ENCODE data around the gene NKX6-1.

Gene NKX6-1

DNA sequence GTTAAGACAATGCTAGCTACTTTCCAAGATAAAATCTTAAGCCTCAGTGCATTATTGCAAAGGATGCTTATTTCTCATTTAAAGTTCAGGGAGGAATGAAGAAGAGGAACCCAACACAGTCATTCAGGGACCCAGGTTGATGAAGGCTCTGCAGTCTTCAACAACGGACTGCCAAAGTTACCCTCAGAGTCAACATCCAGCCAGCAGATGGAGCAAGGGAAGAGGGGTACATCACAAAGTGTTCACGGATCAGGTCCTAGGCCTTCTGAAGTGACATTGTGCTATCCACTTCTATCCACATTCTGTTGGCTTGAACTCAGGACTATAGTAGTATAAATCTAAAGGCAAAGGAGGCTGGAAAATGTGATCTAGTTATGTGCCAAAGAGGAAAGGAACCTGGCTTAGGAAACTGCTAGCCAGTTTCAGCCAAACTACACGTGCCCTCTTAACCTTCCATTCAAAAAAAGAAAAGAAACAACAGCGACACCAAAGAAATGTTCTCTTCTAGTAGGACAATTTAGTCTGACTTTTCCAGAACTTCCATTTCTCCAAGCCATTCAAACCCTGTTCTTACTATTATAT, 28.8 kb downstream of the NKX6-1 start:
- Mint-ChIP-seq H3K9me3 (no peaks in the 10 kb centered on the region), H3K4me1 (no peaks in the 10 kb centered on the region), H3K4me3 (no peak overlapping the region), H3K27me3 (ENCODE audit: low read depth, poor library complexity) (peaks cover 18% of the 10 kb centered on the region), H3K36me3 (ENCODE audit: low read depth) (no peaks in the 10 kb centered on the region), H3K27ac (no peak overlapping the region)
- DNase-seq: no peak
- no peak for TF ChIP-seq CTCF (IDR thresholded peaks at IDR 0.05)

- Mint-ChIP-seq H3K4me3 (no peak overlapping the region), H3K27ac (no peak overlapping the region), H3K27me3 (ENCODE audit: low read depth, poor library complexity) (peaks cover 15% of the 10 kb centered on the region), H3K9me3 (peaks cover 5% of the 10 kb centered on the region), H3K4me1 (no peaks in the 10 kb centered on the region), H3K36me3 (ENCODE audit: low read depth) (no peaks in the 10 kb centered on the region)
- no peak for TF ChIP-seq CTCF (IDR thresholded peaks at IDR 0.05)
- no peak for DNase-seq
These were observed 31.5 kb downstream of the NKX6-1 start for GRCh38 chr4:84467601-84468000.

DNA sequence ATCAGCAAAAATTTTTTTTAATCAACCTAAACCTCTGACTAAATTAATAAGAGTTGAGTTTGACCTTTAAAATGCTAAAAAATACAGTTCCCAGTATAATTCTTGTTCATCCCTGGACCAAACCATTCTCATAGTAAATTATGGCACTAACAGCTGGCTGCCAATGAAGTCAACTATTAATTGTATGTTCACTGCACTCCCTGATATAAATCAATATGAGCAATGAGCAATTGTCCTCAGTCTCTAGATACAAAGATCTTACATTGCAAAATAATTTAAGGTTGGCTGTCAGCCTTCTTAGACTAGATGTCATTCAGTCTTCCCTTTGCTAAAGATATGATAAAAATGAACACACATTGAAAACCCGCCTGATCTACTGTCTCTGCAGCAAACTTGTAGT, 39.3 kb downstream of the NKX6-1 start:
- H3K4me1 Mint-ChIP-seq: peaks cover 13% of the 10 kb centered on the region
- no peak for TF ChIP-seq CTCF (IDR thresholded peaks at IDR 0.05)
- no peaks in the 10 kb centered on the region for H3K36me3 Mint-ChIP-seq (ENCODE audit: low read depth)
- H3K27me3 Mint-ChIP-seq (ENCODE audit: low read depth, poor library complexity): no peaks in the 10 kb centered on the region
- DNase-seq: no peak
- H3K9me3 Mint-ChIP-seq: peaks cover 5% of the 10 kb centered on the region
- H3K27ac Mint-ChIP-seq: no peak overlapping the region
- H3K4me3 Mint-ChIP-seq: no peak overlapping the region

DNA sequence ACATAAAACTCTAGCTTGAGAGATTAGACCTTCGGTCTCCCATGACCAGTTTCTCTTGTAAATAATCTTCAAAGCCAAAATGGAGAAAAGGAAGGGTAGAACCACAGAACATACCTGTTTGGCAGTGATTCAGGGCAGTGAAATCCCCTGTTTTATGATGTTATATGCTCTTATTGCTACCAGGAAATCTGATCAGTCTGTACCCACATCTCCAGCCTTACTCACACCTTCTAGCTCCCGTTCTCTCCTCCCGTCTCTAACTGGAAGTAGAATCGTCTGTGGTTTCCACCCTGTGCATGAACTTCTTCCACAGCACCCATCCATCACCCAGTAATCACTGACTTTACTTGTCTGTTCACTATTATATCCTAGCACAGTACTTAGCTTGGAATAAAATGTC, 42.9 kb downstream of the NKX6-1 start:
- Mint-ChIP-seq H3K27ac (no peak overlapping the region), H3K4me1 (peaks cover 13% of the 10 kb centered on the region), H3K4me3 (no peak overlapping the region), H3K36me3 (ENCODE audit: low read depth) (no peaks in the 10 kb centered on the region), H3K9me3 (no peaks in the 10 kb centered on the region), H3K27me3 (ENCODE audit: low read depth, poor library complexity) (peaks cover 3% of the 10 kb centered on the region)
- TF ChIP-seq CTCF (IDR thresholded peaks at IDR 0.05): no peak
- DNase-seq: no peak

GRCh38 chr4:84455697-84456096, 43.4 kb downstream of the NKX6-1 start:
- no peak for DNase-seq
- H3K4me1 Mint-ChIP-seq: peaks cover 13% of the 10 kb centered on the region
- no peak overlapping the region for H3K4me3 Mint-ChIP-seq
- H3K36me3 Mint-ChIP-seq (ENCODE audit: low read depth): no peaks in the 10 kb centered on the region
- no peaks in the 10 kb centered on the region for H3K9me3 Mint-ChIP-seq
- H3K27me3 Mint-ChIP-seq (ENCODE audit: low read depth, poor library complexity): peaks cover 3% of the 10 kb centered on the region
- no peak for TF ChIP-seq CTCF (IDR thresholded peaks at IDR 0.05)
- H3K27ac Mint-ChIP-seq: no peak overlapping the region

DNA sequence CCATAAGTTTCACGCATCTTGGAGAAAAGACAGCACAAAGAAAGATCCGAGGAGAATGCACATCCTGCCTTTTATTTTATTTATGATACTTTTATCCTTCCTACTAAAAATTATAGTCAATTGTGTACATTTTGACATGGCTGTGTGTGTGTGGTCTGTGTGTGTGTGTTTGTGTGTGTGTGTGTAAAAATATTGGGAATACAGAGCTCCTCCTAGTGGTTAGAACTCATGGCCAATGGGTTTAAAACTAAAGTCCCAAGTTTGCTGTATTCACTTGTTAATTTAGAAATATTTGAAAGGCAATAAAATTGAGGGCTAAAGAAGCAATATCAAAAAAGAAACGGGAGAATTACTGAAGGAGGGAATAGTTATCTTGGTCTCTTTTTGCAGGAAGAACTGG, 47.5 kb downstream of the NKX6-1 start:
- Mint-ChIP-seq H3K36me3 (ENCODE audit: low read depth) (no peaks in the 10 kb centered on the region), H3K27ac (no peak overlapping the region), H3K4me3 (no peak overlapping the region), H3K9me3 (no peaks in the 10 kb centered on the region), H3K4me1 (peaks cover 13% of the 10 kb centered on the region), H3K27me3 (ENCODE audit: low read depth, poor library complexity) (peaks cover 3% of the 10 kb centered on the region)
- TF ChIP-seq CTCF (IDR thresholded peaks at IDR 0.05): peak; percentile 51
- DNase-seq: no peak
